Ovary (tissue), 9 donors: Measurements from ENCODE around the gene TIMM50. TPM values are rescaled to one million over a fixed set of nuclear protein-coding genes. Genes with fewer than 3 reads are reported as not detected.

Source experiments
- DNase-seq, 5 donors: peaks; one replicate each; pipeline ENCODE4 v3.0.0-alpha.2; 2019 to 2020
- H3K27ac ChIP-seq, 2 donors: fragments of 200-600 bp; one replicate each; pipeline versions ENCODE4 v1.5.1 to v1.8.0; 2019 to 2022
- H3K27me3 ChIP-seq: fragments of 200-600 bp; one replicate; pipeline ENCODE4 v1.8.0; 2022
- H3K36me3 ChIP-seq: fragments of 200-600 bp; sonication (generic); one replicate; pipeline ENCODE4 v1.5.1; 2019
- H3K4me1 ChIP-seq: one replicate; pipeline ENCODE4 v1.8.1; 2013; ENCODE audit warnings: mild to moderate bottlenecking, moderate library complexity; ENCODE audit not compliant: insufficient read depth
- H3K4me3 ChIP-seq: fragments of 200-600 bp; sonication (generic); one replicate; pipeline ENCODE4 v1.5.1; 2017
- H3K9me3 ChIP-seq, 2 donors: fragments of 200-600 bp in 1 of 2; sonication (generic) in 1 of 2; one replicate each; pipeline versions ENCODE4 v1.5.1 to v1.8.1; 2013 to 2019; ENCODE audit warnings: mild to moderate bottlenecking in 1 of 2, moderate library complexity in 1 of 2
- CTCF ChIP-seq, 3 donors: fragments of 450-650 bp in 2 of 3; fragments of 200-600 bp in 1 of 3; IDR thresholded peaks; one replicate each; pipeline versions ENCODE4 v1.5.1 to v1.8.0; 2016 to 2022; ENCODE audit warnings: antibody characterized with exemption in 3 of 3, mild to moderate bottlenecking in 1 of 3
- EP300 ChIP-seq: sonication (generic); formaldehyde crosslinking; IDR thresholded peaks from one replicate; pipeline ENCODE4 v1.6.1; 2017; ENCODE audit warnings: antibody characterized with exemption
- POLR2A ChIP-seq: fragments of 450-650 bp; IDR thresholded peaks from one replicate; pipeline ENCODE4 v1.6.1; 2017; ENCODE audit warnings: antibody characterized with exemption, mild to moderate bottlenecking, moderate library complexity
- WGBS, 3 donors: extraction: QIAGEN DNeasy Blood & Tissue Kit in 1 of 3; methylation state at CpG; one replicate each; pipeline versions ENCODE4 v1.1.5 to v1.1.7; 2013 to 2017; 5-methylcytosine and 5-hydroxymethylcytosine counted together
- intact Hi-C, 4 donors: fragments of 100-400 bp; cut with DNase I; formaldehyde crosslinking; loops; one replicate each; pipeline versions ENCODE4 v1.11.0 to v1.15.1; 2022 to 2023
- polyA plus RNA-seq, 2 donors: library from polyadenylated mRNA; stranded (reverse); fragments of 200-250 nt in 1 of 2; fragments of 350-450 nt in 1 of 2; fragmentation: Illumina TruSeq in 1 of 2; extraction: RNeasy Lipid Tissue Mini Kit (QIAGEN cat#74804) in 1 of 2; gene quantifications; one replicate each; pipeline ENCODE4 v1.2.3, GENCODE V29; 2013 to 2014
- total RNA-seq, 7 donors: library from RNA; depleted of rRNA in 2 of 7; stranded (reverse); fragments of >200 nt in 2 of 7; fragmentation: NEBNext Ultra II Directional in 3 of 7; extraction: Animal tissue kit (Norgen Biotek cat#: 25700) in 3 of 7; gene quantifications; one replicate each; pipeline versions ENCODE4 v1.1.0 to v1.2.4, GENCODE V29; 2016 to 2023
- donor health status: DM: no; HTN: no; CAD: no; lungs with moderate emphysema.
- donor health status: DM: no; HTN: no; CAD: no.
- donor health status: Bipolar disorder and iron deficiency.
- donor health status: DM: yes; HTN: yes; CAD: no.
- donor health status: DM: no; HTN: no; CAD: no.
- donor health status: DM: yes; HTN: yes; CAD: no.

TIMM50 gene
- total and polyA plus RNA-seq, 9 donors = 31.5 to 59.9 (median 50.1) TPM

- DNase-seq = no peak
- intact Hi-C loops = no loop called here
- Histone ChIP-seq H3K4me1 (peaks cover 7% of the 10 kb centered on the region), H3K36me3 (no peaks in the 10 kb centered on the region), H3K9me3 (no peaks in the 10 kb centered on the region), H3K27me3 (no peaks in the 10 kb centered on the region), H3K27ac (peak overlapping the region in 1 of 2 donors; percentile 77), H3K4me3 (peak overlapping the region; percentile 90)
- TF ChIP-seq CTCF (IDR thresholded peaks at IDR 0.05) (no peak), POLR2A (no peak), EP300 (no peak)
- 0 to 1% (median 0%) methylated on average over 12 of the region's 12 CpGs for WGBS, 3 donors
Observed at GRCh38 chr19:39481229-39481545, 549 bp downstream of the TIMM50 start.

- H3K9me3 ChIP-seq = no peaks in the 10 kb centered on the region
- H3K27ac ChIP-seq = no peak overlapping the region
- peak overlapping the region; percentile 90 for H3K4me3 ChIP-seq
- no peak for TF ChIP-seq EP300
- TF ChIP-seq POLR2A = no peak
- TF ChIP-seq CTCF (IDR thresholded peaks at IDR 0.05) = no peak
- H3K36me3 ChIP-seq = no peaks in the 10 kb centered on the region
- H3K27me3 ChIP-seq = no peaks in the 10 kb centered on the region
- intact Hi-C loops = no loop called here
- 47 to 69% (median 52%) methylated on average over 11 of the region's 11 CpGs for WGBS, 3 donors
- DNase-seq = no peak
- peaks cover 7% of the 10 kb centered on the region for H3K4me1 ChIP-seq
Observed at GRCh38 chr19:39481676-39482075, 1.0 kb downstream of the TIMM50 start.

- Histone ChIP-seq H3K27me3 (no peaks in the 10 kb centered on the region), H3K4me3 (no peak overlapping the region), H3K4me1 (peaks cover 7% of the 10 kb centered on the region), H3K27ac (no peak overlapping the region), H3K36me3 (no peaks in the 10 kb centered on the region), H3K9me3 (no peaks in the 10 kb centered on the region)
- TF ChIP-seq EP300 (no peak), CTCF (IDR thresholded peaks at IDR 0.05) (no peak), POLR2A (no peak)
- intact Hi-C loops = no loop called here
- no peak for DNase-seq
- 67 to 74% (median 73%) methylated on average over 6 of the region's 6 CpGs for WGBS, 3 donors
Observed at GRCh38 chr19:39483141-39483540, 2.5 kb downstream of the TIMM50 start.

GRCh38 chr19:39489756-39490155 is 9.1 kb downstream of the TIMM50 start:
- TF ChIP-seq POLR2A (no peak), EP300 (no peak), CTCF (IDR thresholded peaks at IDR 0.05) (no peak)
- Histone ChIP-seq H3K27ac (no peak overlapping the region), H3K9me3 (no peaks in the 10 kb centered on the region), H3K4me1 (no peaks in the 10 kb centered on the region), H3K4me3 (no peak overlapping the region), H3K27me3 (no peaks in the 10 kb centered on the region), H3K36me3 (no peaks in the 10 kb centered on the region)
- intact Hi-C loops = no loop called here
- DNase-seq = no peak
- 72 to 80% (median 74%) methylated on average over 10 of the region's 10 CpGs for WGBS, 3 donors

- Histone ChIP-seq H3K4me3 (no peak overlapping the region), H3K36me3 (no peaks in the 10 kb centered on the region), H3K27me3 (no peaks in the 10 kb centered on the region), H3K9me3 (no peaks in the 10 kb centered on the region), H3K4me1 (no peaks in the 10 kb centered on the region), H3K27ac (no peak overlapping the region)
- intact Hi-C loops = no loop called here
- WGBS, 3 donors = 88 to 93% (median 92%) methylated on average over 6 of the region's 6 CpGs
- TF ChIP-seq EP300 (no peak), CTCF (IDR thresholded peaks at IDR 0.05) (no peak), POLR2A (no peak)
- no peak for DNase-seq
Observed at GRCh38 chr19:39492225-39492624, 11.6 kb downstream of the TIMM50 start.
